Measurements from ENCODE around the gene PLCD3. TPM values are rescaled to one million over a fixed set of nuclear protein-coding genes. Genes with fewer than 3 reads are reported as not detected.

PLCD3 gene
- total RNA-seq, 3 donors from 2014 or later = 30.8 to 62.2 (median 41.1) TPM

DNA sequence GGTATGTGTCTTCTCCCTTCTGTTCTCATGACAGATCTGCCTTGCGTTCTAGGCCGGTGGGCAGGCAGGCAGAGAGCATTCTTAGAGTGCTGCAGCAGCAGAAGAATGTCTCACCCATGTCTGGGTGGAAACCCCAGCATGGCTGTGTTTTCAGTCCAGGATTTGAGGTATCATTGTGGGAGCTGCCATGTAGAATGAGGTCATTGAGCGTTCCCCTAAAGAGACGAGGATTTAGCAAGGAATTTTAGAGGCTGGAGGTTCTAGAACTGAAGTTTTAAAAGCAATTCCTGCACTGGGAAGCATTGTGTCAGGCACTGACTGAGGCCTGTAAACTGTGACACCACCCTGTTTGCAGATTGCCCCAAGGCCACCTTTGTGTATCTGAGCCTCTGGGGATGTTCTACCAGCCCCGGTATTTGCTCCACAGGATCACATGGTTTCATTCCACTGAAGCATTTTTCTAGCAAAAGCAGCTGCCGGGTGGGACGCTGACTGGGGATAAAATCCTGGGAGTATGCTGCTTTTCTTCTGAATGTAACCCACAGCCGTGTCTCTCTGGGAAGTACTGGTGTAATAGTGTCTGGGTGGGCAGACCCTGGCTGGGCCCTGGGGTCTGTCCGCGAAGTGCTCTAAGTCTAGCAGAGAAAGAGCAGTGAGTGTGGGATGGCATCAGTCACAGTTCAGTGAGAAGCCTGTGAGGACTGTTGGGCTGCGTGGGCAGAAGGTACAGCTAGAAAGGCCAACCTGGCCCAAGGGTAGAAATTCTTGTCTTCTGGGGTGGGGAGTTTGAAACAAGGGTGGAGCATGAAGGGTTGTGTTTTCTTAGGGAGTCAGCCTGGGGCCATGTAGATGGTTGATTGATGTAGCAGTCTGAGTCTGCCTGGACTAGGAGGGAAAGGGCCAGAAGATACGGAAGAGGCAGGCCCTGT, 30.2 kb downstream of the PLCD3 start:
- Histone ChIP-seq H3K27me3 (no peaks in the 10 kb centered on the region), H3K36me3 (peaks cover 16% of the 10 kb centered on the region), H3K4me1 (peaks cover 11 to 34% of the 10 kb centered on the region in 2 donors), H3K4me3 (no peak overlapping the region), H3K27ac (peak overlapping the region; percentile 68 to 87), H3K9me3 (no peaks in the 10 kb centered on the region)
- intact Hi-C loops (cut with DNase I; ENCODE audit: low total_unique reads) = loop anchor here (10.0 kb wide), 2 partner anchors 77 to 187 kb away; partner anchors contain the start of gene GFAP
- TF ChIP-seq POLR2AphosphoS5 (IDR thresholded peaks at IDR 0.05) (no peak), CTCF (IDR thresholded peaks at IDR 0.05) (no peak), POLR2A (IDR thresholded peaks at IDR 0.05) (no peak)
- peak in 1 of 2 donors; percentile 57 for DNase-seq (ENCODE audit: low spot score in 2 of 2)

GRCh38 chr17:45101546-45101882, 30.8 kb downstream of the PLCD3 start:
- H3K27me3 ChIP-seq = no peaks in the 10 kb centered on the region
- peaks cover 16% of the 10 kb centered on the region for H3K36me3 ChIP-seq
- intact Hi-C loops (cut with DNase I; ENCODE audit: low total_unique reads) = loop anchor here (10.0 kb wide), 2 partner anchors 77 to 187 kb away; partner anchors contain the start of gene GFAP
- peak overlapping the region; percentile 68 to 87 for H3K27ac ChIP-seq
- no peak overlapping the region for H3K4me3 ChIP-seq
- no peak for DNase-seq (ENCODE audit: low spot score in 2 of 2)
- no peaks in the 10 kb centered on the region for H3K9me3 ChIP-seq
- no peak for TF ChIP-seq POLR2AphosphoS5 (IDR thresholded peaks at IDR 0.05)
- H3K4me1 ChIP-seq = peaks cover 11 to 34% of the 10 kb centered on the region in 2 donors

DNA sequence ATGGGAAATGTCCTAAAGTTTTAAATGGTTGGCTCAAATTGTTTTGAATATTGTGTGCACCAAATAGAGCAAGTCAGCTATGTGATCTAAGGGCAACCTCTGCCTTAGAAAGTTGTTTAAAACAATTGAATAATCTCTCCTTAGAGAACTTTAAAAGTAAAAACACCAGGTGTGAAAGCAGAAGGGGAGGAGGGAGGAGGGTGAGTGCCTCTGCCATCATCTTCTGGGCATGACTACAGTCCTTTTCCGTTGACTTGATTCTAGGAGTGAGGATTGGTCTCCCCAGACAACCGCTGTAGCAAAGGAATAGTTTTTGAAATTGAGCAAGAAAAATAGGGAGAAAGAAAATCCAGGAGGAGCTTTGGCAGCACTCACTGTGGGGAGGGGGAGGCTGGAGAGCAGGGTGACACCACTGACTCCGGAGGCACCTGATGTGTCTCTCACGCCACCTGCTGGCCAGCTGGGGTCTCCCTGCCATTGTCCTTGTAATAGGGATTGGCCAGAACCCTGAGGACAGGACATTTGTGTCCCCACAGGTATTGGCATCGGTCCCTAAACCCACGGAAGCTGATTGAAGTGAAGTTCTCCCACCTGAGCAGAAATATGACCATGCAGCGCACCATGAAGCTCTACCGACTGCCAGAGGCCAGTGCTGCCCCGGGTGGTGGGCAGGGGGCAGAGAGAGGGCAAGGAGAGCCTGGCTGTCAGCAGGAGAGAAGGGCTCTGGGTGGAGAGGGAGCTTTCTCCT, 33.3 kb downstream of the PLCD3 start:
- TF ChIP-seq POLR2AphosphoS5 (IDR thresholded peaks at IDR 0.05) (peak; percentile 41 to 84 (median 50)), CTCF (IDR thresholded peaks at IDR 0.05) (peak; percentile 76 to 96 (median 94)), POLR2A (IDR thresholded peaks at IDR 0.05) (no peak)
- Histone ChIP-seq H3K27me3 (no peaks in the 10 kb centered on the region), H3K4me1 (peaks cover 12 to 44% of the 10 kb centered on the region in 2 donors), H3K4me3 (no peak overlapping the region), H3K36me3 (peaks cover 5% of the 10 kb centered on the region), H3K9me3 (no peaks in the 10 kb centered on the region), H3K27ac (peak overlapping the region; percentile 93 to 96)
- DNase-seq (ENCODE audit: low spot score in 2 of 2) = peak; percentile 89 to 90
- intact Hi-C loops (cut with DNase I; ENCODE audit: low total_unique reads) = no loop called here

- peak overlapping the region; percentile 93 to 96 for H3K27ac ChIP-seq
- intact Hi-C loops (cut with DNase I; ENCODE audit: low total_unique reads) = no loop called here
- H3K27me3 ChIP-seq = no peaks in the 10 kb centered on the region
- no peaks in the 10 kb centered on the region for H3K36me3 ChIP-seq
- no peak overlapping the region for H3K4me3 ChIP-seq
- no peak for TF ChIP-seq POLR2AphosphoS5 (IDR thresholded peaks at IDR 0.05)
- H3K4me1 ChIP-seq = peaks cover 19 to 49% of the 10 kb centered on the region in 2 donors
- no peak for DNase-seq (ENCODE audit: low spot score in 2 of 2)
- no peaks in the 10 kb centered on the region for H3K9me3 ChIP-seq
Measured at GRCh38 chr17:45098081-45098868, 34.0 kb downstream of the PLCD3 start.

- H3K36me3 ChIP-seq = no peaks in the 10 kb centered on the region
- no peak overlapping the region for H3K4me3 ChIP-seq
- TF ChIP-seq CTCF (IDR thresholded peaks at IDR 0.05) = no peak
- no peak for TF ChIP-seq POLR2AphosphoS5 (IDR thresholded peaks at IDR 0.05)
- TF ChIP-seq POLR2A (IDR thresholded peaks at IDR 0.05) = no peak
- peaks cover 23 to 45% of the 10 kb centered on the region in 2 donors for H3K4me1 ChIP-seq
- H3K27me3 ChIP-seq = no peaks in the 10 kb centered on the region
- no peak for DNase-seq (ENCODE audit: low spot score in 2 of 2)
- H3K9me3 ChIP-seq = no peaks in the 10 kb centered on the region
- H3K27ac ChIP-seq = peak overlapping the region; percentile 93 to 96
- intact Hi-C loops (cut with DNase I; ENCODE audit: low total_unique reads) = no loop called here
Measured at GRCh38 chr17:45096926-45097325, 35.4 kb downstream of the PLCD3 start.
